VCaP (cell line): ENCODE results near the gene GNGT1.

Experiments used
- H3K27ac ChIP-seq: fragments of 450-650 bp; 2 replicates; pipeline ENCODE4 v1.5.1; 2017
- TF ChIP-seq, protein P1 (sequence below): fragments of 450-650 bp; conservative IDR thresholded peaks from 2 replicates; pipeline ENCODE4 v1.5.1; 2017; ENCODE audit warnings: mild to moderate bottlenecking, moderate library complexity

Gene GNGT1

DNA sequence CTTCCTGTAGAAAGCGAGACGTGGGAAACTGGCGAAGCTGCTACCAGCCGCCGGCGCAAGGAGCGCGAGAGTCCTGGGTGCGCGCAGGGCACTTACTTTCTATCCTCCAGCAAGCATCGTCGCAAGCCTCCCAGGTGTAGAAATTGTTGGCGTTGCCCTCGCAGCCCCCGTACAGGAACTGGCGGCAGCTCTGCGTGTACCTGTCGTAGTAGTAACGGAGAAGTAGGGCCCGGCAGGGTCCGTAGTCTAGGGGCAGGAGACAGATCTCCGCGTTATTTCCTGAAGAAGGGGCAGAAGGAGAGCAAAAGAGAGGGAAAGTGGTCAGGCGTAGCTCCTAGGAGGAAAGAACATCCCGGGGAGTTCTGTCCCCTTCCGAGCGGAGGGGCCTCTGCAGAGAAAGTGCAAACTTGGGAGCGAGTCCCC is 16.3 kb upstream of the GNGT1 start:
- no peak overlapping the region for H3K27ac ChIP-seq
- TF ChIP-seq, protein P1, sequence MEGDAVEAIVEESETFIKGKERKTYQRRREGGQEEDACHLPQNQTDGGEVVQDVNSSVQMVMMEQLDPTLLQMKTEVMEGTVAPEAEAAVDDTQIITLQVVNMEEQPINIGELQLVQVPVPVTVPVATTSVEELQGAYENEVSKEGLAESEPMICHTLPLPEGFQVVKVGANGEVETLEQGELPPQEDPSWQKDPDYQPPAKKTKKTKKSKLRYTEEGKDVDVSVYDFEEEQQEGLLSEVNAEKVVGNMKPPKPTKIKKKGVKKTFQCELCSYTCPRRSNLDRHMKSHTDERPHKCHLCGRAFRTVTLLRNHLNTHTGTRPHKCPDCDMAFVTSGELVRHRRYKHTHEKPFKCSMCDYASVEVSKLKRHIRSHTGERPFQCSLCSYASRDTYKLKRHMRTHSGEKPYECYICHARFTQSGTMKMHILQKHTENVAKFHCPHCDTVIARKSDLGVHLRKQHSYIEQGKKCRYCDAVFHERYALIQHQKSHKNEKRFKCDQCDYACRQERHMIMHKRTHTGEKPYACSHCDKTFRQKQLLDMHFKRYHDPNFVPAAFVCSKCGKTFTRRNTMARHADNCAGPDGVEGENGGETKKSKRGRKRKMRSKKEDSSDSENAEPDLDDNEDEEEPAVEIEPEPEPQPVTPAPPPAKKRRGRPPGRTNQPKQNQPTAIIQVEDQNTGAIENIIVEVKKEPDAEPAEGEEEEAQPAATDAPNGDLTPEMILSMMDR = no peak

DNA sequence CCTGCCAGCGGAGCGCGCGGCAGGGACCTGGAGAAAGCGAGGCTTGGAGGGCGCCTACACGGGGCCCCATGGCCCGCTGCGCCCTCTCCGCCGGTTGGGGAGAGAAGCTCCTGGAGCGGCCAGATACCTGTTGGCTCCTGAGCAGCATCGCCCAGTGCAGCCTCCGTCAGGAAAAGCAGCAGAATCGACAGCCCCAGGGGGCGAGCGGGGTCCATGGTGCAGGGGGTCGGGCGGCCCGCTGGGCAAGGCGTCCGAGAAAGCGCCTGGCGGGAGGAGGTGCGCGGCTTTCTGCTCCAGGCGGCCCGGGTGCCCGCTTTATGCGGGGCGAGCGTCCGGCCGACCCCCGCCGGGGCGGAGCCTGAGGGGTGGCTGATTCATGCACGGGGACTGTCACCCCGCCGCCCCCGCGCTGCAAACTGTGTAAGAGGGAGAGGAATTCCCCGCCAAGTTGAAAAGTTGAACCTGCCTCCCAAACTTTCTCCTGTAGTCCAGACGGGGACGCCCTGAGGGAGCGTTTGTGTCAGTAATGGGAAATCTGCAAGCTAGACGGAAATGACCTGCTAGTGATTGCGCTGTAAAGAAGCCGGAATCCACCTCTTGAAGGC is 15.8 kb upstream of the GNGT1 start, which contains the start of gene TFPI2:
TFPI2 (minus strand) TSS at position 290 of the 605 bp plus-strand sequence; CDS start at position 215, 75 bp downstream.
- no peak within 1 kb of the TSS for H3K27ac ChIP-seq
- TF ChIP-seq, protein P1 = no peak

DNA sequence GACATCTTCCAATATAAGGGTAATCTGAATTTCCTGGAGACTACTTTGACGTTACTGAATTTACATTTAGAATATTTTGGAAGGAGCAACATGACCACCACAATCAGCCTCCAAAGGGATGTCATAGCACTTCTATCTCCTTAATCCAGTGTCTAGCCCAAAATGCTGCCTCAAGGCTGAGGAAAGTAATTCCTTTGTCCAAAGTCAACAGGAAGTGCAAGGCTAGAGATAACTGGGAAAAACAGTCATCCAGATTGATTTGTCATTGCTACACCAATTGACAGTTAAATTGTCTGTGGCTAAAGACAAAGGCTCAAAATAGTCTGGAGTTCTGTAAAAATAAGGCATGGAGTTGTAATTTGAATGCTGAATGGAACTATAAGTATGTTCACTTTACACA is 11.9 kb upstream of the GNGT1 start:
- TF ChIP-seq, protein P1 = no peak
- no peak overlapping the region for H3K27ac ChIP-seq

GRCh38 chr7:93894966-93895640 is 11.3 kb upstream of the GNGT1 start:
- H3K27ac ChIP-seq = no peak overlapping the region
- TF ChIP-seq, protein P1 = no peak

DNA sequence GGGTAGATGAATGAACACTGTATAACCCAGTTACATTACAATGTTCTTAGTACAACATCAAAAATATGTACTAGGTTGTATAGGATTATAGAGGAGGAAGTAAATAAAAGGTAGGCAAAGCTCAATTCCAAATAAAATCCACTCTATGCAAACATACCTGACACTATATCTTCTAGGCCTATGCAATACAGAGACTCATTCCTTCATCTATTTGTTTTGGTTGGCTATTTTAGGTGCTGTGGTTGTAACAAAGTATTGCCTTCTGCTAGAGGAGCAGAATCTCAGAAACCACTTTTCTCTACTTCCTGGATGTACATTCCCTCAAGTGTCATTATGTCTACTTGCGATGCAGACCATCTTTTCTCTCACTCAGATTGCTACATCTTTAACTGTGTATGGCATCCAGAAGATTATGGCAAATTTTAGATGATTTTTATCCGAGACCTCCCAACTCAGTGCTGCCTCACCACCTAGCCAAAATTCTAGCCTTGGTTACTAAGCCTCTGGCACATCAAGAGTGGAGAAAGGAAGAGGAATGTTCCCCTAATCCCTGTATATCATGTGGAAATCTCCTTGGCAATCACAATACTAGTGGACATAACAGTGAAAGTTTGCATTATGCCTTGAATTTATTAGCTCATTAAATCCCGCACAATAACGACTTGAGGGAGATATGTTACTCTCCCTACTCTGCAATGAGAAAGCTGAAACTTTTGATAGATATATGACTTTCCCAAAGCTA is 10.3 kb upstream of the GNGT1 start:
- H3K27ac ChIP-seq = no peak overlapping the region
- TF ChIP-seq, protein P1 = no peak

DNA sequence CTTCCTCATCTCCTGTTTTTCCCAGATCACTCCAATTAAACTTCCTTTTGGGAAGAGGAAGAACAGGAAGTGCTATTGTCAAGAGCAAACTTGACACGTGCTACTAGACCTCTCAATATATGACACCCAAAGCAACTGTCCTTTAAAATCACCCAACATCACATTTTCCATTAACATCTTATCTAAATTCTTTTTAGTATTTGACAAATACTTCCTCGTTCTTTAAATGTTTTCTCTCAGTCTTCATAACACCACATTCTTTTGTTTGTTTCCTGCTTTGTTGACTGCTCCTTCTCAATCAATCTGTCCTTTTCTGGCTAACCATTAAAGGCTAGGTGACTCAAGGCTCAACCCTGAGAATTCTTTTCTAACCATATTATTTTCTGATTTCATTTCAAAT is 8.7 kb upstream of the GNGT1 start:
- H3K27ac ChIP-seq = no peak overlapping the region
- TF ChIP-seq, protein P1 = no peak

GRCh38 chr7:93902777-93903423 is 3.5 kb upstream of the GNGT1 start:
- no peak overlapping the region for H3K27ac ChIP-seq
- TF ChIP-seq, protein P1 = peak; percentile 39
